ENCODE data around the gene LCE1A.

DNA sequence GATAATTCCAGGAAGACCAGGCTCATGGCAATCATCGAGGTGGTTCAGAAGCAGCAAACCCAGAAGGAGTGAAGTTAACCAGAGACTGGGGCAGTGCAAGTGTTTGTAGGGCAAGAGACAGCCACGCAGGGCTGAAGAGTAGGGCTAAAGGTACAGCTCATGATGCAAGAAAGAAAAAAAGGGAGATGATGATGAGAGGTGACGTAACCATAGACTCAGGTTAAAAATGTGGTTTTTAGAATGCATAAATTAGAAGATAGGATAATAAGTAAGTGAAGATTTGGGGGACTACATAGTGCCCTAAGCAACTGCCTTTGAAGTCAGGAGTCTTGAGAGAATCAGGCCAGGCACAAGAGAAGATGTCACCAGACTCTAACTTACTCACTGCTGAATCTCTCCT is 32.9 kb downstream of the LCE1A start:
- TF ChIP-seq, protein P1, sequence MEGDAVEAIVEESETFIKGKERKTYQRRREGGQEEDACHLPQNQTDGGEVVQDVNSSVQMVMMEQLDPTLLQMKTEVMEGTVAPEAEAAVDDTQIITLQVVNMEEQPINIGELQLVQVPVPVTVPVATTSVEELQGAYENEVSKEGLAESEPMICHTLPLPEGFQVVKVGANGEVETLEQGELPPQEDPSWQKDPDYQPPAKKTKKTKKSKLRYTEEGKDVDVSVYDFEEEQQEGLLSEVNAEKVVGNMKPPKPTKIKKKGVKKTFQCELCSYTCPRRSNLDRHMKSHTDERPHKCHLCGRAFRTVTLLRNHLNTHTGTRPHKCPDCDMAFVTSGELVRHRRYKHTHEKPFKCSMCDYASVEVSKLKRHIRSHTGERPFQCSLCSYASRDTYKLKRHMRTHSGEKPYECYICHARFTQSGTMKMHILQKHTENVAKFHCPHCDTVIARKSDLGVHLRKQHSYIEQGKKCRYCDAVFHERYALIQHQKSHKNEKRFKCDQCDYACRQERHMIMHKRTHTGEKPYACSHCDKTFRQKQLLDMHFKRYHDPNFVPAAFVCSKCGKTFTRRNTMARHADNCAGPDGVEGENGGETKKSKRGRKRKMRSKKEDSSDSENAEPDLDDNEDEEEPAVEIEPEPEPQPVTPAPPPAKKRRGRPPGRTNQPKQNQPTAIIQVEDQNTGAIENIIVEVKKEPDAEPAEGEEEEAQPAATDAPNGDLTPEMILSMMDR (IDR thresholded peaks at IDR 0.05) = no peak
- TF ChIP-seq ZFX (IDR thresholded peaks at IDR 0.05; ENCODE audit: borderline replicate concordance) = no peak

Measured in 22Rv1 (cell line).